ENCODE data around the gene CDH10.

Gene CDH10

DNA sequence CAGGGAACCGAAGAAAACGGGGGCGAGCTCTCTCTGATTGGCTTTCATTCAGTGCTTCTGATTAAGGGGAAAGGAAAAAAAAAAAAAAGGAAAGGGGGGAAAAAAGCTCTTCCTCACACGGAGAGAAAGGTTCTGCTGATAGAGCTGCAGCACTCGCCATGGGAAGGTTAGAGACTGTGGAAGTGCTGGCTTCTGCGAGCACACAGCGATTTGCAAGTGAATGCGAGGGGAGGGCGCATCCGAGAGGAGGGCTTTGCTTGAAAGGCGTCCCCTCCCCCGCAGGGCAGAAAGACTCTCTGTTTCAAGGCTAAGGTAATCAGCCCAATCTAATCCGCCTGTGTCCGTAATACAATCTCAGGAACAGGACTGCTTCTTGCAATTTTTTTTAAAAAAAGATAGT, at the start of gene CDH10:
Gene CDH10 (minus strand): TSS at position 218 of the 400 bp plus-strand sequence. CDS start 51,488 bp downstream, outside the sequence.
- no peak for DNase-seq (ENCODE audit: low read depth)

DNA sequence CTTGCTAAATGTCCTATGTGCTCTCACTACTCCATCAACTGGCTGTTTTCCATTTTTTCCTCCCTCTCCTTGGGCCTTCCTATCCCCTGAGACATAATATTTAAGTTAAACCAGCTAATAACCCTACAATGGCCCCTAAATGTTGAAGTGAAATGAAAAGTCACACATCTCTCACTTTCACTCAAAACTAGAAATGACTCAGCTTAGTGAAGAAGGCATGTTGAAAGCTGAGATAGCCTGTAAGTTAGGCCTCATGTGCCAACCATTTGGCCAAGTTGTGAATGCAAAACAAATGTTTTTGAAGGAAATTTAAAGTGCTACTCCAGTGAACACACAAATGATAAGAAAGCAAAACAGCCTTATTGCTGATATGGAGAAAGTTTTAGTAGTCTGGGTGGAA, 48.8 kb upstream of the CDH10 start:
- no peak for DNase-seq (ENCODE audit: low read depth)

DNA sequence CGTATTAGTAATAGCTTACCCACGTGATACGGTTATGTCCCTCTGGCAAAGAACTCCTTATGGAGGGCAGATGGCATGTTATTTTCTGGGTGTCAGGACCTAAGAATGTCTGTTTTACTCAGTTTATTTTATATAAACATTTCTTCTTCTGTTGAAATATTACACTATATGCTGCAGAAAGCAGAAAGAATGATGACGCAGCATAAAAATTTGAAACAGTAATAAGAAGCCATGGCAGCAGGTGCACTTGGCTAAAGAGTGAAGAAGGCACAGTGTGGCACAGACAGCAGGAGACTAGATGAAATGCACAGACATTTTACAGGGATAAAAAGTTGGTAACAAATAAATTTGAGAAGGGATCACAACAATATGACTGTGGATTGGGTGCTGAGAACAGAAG, 46.3 kb upstream of the CDH10 start:
- DNase-seq (ENCODE audit: low read depth), result no peak

DNA sequence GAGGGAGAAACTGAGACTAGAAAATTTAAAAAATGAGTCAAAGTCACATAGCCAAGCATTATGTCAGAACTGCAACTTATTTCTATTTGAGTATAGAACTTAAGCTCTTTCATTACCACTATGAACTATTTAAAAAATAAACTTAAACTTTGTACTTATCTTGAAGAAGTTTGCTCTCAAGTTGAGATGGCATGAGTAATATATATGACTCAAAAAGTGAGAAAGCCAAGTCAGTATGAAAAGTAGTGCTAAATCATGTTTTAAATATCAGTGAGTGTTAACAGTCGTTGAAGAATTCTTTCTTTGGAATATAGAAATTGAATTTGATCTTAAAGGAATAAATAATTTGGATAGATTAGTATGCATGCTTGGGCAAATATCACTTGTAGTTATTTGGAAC, 36.3 kb upstream of the CDH10 start:
- no peak for DNase-seq (ENCODE audit: low read depth)

DNA sequence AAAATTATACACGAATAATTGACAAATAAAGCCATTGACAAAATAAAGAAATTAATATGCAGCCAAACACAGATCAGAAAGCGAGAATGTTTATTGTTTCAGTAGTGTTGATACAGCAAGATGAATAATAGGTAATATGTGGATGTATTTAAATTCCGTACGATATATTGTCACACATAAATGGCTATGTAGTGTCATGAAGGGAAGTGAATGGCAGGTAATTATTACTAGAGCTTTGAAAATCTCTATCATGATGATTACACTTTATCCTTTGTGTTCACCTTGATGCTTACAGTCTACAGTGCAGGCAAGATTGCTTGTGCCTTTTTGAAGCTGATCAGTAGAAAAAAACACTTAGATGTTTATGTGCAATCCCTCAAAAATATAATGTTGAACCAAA, 23.3 kb upstream of the CDH10 start:
- DNase-seq (ENCODE audit: low read depth), result no peak

DNA sequence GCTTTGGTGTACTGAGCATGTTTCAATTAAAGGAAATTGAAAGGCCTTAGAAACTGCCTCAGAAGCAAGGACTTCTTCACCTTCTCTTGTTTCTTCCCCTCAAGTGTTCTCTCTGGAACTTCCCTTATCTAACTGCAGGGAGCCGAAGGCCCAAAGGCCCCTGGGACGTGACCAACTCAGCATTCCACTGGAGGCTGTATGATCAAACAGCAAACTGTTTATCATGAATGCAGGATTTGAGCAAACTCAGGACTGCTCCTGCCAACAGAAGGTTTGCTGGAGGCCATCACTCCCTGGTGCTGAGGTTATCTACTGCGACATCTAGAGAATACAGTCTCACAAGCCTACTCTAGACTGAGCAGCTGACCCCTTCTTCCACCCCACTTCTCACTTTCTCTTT, 4.8 kb upstream of the CDH10 start:
- DNase-seq (ENCODE audit: low read depth), result no peak

DNA sequence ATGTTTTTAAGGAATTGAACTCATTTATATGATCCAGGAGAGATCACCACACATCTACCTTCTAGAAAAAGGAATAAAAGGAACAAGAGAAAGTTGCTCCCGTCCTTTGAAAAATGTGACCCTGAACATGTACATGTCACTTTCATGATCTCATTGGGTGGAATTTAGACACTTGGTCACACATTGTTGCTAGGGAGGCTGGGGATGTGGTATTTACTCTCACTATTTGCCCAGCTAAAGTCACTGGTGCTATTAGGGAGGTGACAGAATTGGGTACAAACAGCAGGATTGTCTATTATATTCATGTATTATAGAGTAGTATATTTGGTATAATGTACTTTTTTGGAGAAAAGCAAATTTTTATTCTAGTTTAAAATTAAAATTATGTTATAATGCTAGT, 2.1 kb upstream of the CDH10 start:
- DNase-seq (ENCODE audit: low read depth), result no peak

DNA sequence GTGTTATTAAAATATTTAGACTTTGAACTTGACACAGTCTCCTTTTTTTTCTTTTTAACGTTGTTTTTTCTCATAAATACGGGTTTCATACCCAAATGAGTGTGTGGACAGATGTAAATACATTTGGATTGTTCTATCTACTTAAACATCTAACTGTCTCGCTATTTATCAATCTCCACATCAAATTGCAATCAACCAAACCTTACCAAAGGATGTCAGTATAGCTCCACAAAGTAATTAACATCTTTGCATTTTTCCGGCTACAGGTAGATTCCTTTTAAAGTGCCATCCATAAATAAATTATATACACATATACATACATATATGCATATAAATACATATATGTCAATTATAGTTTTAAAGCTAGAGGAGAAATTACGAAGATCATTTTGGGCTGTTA, 705 bp upstream of the CDH10 start:
- no peak for DNase-seq (ENCODE audit: low read depth)

DNA sequence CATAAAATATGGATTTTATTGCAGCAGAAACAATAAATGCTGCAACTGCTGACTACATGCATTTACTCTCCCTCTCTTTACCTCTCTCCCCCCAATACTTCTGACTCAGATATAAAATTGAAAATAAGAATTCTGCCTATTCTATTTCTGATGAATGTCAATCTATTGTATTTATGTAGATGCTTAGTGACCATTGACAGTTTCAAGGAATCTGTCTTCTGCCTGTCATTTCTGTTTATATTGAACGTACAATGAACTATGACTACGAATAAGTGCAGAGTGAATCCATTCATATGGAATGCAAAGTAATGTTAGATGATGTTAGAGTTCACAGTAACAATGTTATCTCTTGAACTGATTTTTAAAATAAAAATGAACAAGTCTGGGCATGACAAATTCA, 898 bp downstream of the CDH10 start:
- no peak for DNase-seq (ENCODE audit: low read depth)

DNA sequence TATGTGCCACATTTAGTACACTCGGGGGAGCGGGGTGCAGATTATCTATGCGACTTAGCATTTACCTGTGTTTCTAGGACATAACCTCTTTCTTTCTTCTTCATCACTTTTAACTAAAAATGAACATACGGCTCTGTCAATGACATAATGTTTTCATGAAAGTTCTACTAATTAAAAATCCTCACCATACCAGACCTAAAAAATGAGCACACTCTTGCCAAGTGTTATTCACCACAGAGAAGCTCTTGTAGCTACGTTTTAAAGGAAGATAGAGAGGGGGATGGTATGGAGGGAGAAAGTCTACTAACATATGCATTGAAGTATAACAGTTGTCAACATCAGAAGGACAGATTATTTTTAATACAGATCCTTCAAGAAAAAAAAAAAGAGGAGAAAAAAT, 1.6 kb downstream of the CDH10 start:
- no peak for DNase-seq (ENCODE audit: low read depth)

DNA sequence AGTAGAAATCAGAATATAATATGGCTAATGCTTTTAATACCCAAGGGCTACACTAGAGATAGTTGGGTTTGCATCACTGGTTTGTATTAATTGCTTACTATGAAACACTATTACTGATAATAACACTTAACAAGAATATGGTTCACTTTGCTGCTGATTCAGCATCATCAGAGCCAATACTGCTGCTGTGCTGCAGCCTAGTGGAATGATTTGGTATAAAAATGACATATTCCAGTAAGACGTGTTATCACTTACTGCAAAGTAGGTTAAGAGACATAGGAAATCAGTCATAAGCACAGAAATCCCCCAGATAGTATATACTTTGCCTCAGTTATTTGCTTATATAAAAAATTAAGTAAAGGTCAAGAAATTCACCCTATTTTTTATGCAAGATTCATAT, 2.8 kb downstream of the CDH10 start:
- DNase-seq (ENCODE audit: low read depth), result no peak

DNA sequence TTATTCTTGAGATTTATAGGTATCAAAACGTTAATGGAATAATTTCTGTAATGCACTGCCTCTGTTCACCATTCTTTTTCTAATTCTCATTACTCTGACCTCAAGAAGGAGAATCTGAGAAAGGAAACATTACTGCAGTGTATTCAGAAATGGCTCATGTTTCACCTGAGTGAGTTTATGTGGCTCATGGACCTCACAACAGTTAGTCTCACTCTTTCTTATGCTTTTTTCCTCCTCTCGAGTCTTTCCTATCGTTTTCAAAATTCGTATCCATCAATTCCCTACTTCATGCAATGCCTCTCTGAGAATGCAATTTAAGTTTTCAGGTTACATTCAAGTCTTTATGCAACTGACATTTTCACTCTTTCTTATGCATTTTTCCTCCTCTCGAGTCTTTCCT, 9.6 kb downstream of the CDH10 start:
- DNase-seq (ENCODE audit: low read depth), result no peak

DNA sequence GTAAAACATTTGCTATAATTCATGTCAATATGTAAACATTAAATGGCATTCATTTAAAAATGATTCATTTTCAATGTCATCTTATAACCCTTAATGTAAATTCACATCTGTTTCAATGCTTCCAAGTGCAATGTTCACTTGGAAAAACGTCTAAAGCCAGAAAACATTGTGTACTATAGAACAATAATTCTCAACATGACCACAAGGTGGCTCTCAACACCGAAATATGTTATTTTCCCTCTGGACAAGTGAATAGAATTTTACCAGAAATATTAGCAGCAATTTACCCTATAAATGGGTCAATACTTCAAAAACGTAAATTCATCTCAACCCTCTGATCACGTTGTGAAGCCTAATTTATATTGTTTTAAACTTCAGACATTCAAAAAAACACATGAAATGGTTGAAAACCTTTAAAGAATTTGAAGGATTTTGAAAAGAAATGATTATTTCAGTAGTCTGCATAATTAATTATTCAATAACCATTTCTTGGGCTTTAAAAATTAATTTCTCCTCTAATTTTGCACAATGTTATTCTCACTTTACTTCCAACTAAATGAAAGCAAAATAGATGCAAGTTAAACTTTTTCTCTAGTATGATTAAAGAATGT, 11.0 kb downstream of the CDH10 start:
- DNase-seq (ENCODE audit: low read depth), result peak; percentile 10

DNA sequence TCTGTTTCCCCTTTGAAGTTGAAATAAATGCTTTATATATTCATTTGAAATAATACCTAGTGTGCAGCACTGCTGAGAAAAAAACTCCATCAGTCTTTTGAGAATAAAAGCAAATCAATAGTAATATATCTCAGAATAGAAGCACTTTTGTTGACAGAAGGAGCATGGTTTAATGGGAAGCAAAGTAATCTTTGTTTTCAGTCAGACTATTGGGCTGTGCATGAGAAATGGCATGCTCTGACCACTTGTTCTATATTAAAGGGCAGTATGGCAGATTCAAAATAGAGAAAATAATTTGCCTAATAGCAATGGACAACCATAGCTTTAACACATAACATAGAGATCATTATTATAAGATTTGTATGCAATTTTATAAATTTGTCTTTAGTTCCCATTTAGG, 12.4 kb downstream of the CDH10 start:
- no peak for DNase-seq (ENCODE audit: low read depth)

DNA sequence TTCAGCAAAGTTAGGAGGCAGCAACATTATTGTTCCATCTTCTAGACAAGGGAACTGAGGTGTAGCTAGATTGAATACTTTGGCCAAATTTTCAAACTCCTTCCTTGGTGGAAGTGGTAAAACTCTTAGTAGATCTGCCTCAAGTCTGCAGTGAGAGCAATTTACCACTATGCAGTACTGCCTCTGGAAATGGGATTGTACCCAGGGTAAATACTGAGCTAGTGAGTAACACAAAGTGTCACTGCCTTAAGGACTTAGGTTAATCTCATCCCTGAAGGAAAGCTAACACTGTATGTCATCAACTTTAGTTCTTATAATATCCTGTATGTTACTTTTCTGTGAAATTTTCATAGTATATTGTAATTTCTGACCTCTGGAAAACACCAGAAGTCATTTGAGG, 13.9 kb downstream of the CDH10 start:
- no peak for DNase-seq (ENCODE audit: low read depth)

DNA sequence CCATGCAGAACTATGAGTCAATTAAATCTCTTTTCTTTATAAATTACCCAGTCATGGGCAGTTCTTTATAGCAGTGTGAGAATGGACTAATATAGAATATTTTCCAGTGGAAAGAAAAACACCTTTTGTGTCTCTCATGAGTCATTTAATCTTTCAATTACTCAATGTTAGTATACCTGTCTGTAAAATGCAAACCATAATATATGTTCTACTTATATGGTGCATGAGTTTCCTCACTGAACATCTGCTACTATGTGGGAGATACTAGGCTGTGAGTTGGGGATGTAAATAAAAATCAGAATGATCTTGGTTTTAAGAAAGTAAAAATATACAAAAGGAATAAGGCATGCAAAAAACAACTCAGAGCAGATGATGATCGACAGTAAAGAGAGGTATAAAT, 15.0 kb downstream of the CDH10 start:
- no peak for DNase-seq (ENCODE audit: low read depth)

DNA sequence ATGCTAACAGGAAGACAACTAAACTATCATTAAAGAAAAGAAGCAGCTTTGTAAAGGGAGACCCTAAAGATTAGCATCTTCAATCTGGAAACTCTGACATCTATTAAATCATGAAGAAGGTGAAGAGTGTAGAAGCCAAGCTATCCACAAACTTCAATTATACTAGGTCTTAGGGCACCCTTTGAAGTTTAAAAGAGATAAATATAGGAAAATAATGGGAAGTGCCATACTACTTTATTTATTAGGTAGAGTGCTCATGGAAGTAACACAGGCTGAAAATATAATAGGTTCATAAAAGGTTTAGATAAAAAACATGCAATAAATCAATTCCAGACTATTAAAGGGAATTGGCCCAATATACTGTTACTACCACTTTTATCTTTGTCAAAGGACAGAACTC, 19.9 kb downstream of the CDH10 start:
- no peak for DNase-seq (ENCODE audit: low read depth)

DNA sequence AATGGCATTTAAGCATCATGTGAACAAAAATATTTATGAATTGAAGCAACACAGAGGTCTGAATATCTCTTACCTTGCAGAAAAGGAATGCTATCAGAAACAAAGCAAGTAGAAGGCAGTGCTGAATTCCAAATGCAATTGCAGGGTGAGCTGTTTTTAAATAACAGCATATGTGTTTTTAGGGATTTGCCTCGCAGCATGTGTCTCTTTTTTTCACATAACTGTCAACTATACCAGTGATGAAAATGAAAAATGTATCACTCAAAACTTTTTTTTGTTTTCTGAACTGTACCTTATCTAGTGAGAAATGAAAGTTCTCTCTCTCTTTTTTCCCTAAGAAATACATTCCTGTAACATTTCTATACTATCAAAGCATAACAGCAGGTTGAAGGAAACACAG, 21.2 kb downstream of the CDH10 start:
- DNase-seq (ENCODE audit: low read depth), result no peak

DNA sequence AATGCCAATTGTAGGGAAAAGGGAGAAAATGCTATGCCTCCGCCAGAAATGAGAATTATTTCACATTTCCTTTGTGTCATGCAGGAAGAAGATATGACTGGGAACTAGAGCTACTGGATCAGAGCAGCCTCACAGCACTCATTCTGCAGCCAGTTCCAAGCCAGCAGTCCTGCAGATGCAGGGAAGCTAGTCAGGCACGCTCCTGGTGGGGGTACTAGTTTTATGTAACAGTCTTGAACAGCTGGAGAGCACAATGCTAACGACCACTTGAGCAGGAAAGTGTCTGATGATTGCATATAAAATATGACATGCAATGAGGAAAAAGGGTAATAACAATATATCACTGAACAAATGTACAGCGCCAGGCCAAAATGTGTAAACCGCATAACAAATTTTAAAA, 21.7 kb downstream of the CDH10 start:
- no peak for DNase-seq (ENCODE audit: low read depth)

DNA sequence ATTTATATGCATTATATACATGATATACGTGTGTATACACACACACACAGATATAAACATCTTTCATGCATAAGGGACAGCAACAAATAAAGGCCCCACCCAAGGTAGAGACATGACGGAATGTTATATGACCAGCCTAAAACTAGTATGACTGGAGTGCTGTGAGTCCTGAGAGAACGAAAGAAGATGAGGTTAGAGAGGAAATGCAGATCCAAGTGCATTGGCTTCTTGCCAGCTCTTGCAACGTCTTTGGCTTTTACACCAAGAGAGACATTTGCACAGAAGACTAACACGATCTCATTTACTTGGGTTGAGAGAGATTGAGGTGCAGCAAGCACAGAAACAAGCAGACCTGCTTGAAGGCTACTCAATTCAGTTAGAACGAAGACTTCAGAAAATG, 23.0 kb downstream of the CDH10 start:
- DNase-seq (ENCODE audit: low read depth), result no peak

DNA sequence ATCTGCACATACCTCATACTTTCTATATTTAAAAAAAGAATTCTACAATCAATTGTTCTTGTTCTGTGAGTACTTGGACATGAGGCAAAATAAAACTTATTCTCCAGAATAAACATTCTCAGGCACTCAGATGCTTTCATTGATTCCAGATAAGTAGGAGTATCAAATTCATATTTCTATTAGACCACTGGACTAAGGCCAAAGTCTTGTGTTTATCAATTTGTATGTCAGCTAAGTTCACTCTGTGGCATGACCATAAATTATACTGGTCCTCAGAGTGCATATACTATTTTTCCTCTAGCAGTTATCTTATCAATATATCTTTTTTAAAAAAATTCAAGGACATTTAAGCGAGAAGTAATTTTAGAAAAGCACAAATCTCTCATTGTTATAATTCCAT, 28.2 kb downstream of the CDH10 start:
- no peak for DNase-seq (ENCODE audit: low read depth)

DNA sequence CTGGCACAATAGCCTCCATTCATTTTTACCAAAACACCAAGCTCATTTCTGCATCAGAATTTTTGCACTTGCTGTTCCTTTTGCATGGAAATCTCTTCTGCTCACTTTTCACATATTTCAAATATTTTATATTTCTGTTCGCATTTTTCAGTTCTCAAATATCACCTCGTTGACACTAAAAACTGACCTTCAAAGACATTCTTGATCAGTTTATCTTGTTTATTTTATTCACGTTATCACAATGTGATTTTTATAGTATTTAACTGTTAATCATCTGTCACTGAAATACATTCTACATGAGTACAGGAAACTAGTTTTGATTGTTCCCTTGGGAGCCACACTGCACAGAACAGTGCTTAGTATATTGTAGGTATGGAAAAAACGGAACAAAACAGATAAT, 29.6 kb downstream of the CDH10 start:
- no peak for DNase-seq (ENCODE audit: low read depth)

DNA sequence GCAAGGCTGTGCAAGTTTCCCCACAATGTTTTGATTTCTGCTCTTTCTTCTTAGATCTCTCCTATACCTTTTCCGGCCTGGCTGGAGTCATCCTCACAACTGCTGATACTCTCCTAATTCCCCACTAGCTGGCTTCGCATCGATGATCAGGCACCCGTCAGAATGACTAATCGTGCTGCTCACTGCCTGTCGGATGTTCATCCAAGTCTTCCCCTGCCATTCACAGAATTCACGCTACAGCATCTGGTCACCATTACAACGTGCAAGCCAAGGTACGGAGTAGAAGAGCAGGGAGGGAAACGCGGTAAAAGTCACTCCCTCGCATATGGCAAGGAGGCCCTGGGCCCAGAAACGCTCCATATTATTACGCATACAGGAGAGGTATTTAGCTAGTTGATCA, 35.1 kb downstream of the CDH10 start:
- no peak for DNase-seq (ENCODE audit: low read depth)

DNA sequence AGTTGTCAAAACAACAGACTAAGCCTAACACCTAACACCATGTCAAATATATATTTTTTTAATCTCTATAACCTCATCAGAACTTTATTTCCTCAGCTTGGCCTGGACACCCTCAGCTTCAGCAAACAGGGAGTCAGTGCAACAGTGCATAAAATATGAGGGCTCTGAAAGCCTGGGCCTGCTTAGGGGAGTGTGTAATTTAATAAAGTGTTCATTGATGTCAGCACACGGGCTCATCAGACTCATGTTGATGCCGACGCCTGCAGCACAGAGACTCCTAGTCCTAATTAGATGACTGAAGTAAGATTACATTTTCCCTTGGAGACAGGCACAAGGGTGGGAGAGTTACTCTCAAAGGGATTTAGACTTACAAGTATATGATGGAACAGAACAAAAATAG, 37.8 kb downstream of the CDH10 start:
- DNase-seq (ENCODE audit: low read depth), result no peak

DNA sequence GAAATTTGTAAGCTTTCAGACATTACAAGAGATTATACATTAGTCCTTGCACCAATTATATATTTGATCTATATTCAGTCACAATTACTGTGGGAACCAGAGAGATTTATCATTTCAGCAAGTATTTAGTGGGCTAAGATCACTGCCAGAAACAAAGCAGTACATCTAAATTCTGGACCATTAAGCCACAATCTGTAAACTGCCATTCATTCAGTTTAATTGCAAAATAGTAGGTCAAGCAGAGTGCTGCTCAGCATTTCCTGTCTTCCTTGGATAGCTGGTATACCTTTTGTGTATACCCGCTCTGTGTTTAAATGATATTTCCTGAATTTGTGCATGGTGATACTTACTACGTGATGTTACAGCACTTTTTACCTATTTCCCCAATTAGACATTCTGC, 42.6 kb downstream of the CDH10 start:
- DNase-seq (ENCODE audit: low read depth), result no peak
